ENCODE results near the gene LRCH1. TPM values are rescaled to one million over a fixed set of nuclear protein-coding genes. Genes with fewer than 3 reads are reported as not detected.

LRCH1 gene
- total and polyA plus RNA-seq, 2 of the 13 experiments (the other 11 are each of a cell fraction or from before 2014, with no cell fraction given) = 4.1 to 12.6 TPM

GRCh38 chr13:46553886-46554858, 1.2 kb downstream of the LRCH1 start (continued):
- TF ChIP-seq CREBL2 (CRISPR knock-in tag; IDR thresholded peaks at IDR 0.05; ENCODE audit: borderline replicate concordance) (no peak), ZBTB40 (IDR thresholded peaks at IDR 0.05) (no peak), ZBTB40 (CRISPR knock-in tag; IDR thresholded peaks at IDR 0.05) (peak; percentile 5; the same call in 1 of the 2 replicates), ZBED4 (CRISPR knock-in tag; IDR thresholded peaks at IDR 0.05; ENCODE audit: borderline replicate concordance) (no peak), PCBP1 (IDR thresholded peaks at IDR 0.05; ENCODE audit: borderline replicate concordance, low read depth, low read length) (no peak), ZNF878 (CRISPR knock-in tag; IDR thresholded peaks at IDR 0.05) (no peak), ATM (IDR thresholded peaks at IDR 0.05; ENCODE audit: borderline replicate concordance) (no peak), POLR2G (IDR thresholded peaks at IDR 0.05; ENCODE audit: low read depth, low read length) (peak; percentile 23), ZNF20 (CRISPR knock-in tag; IDR thresholded peaks at IDR 0.05) (no peak), NFRKB (IDR thresholded peaks at IDR 0.05) (no peak), ZNF772 (CRISPR knock-in tag; IDR thresholded peaks at IDR 0.05) (no peak), ZNF382 (CRISPR knock-in tag; IDR thresholded peaks at IDR 0.05; ENCODE audit: borderline replicate concordance) (no peak)

All from HepG2 (cell line).